Panc1 (cell line): ENCODE measurements around the gene MSI2.

Experiments used
- REST ChIP-seq, 2 experiments: IDR thresholded peaks; 2 replicates each; pipeline ENCODE4 v1.6.1; 2011 to 2012; ENCODE audit warnings: low read depth in 2 of 2, control low read depth in 1 of 2, low read length in 1 of 2, mild to moderate bottlenecking in 1 of 2, moderate library complexity in 1 of 2; ENCODE audit not compliant: insufficient read depth in 1 of 2
- TF ChIP-seq, protein P1 (sequence below): fragments of 450-650 bp; IDR thresholded peaks from 2 replicates; pipeline ENCODE4 v1.5.1; 2017; ENCODE audit warnings: mild to moderate bottlenecking

- TF ChIP-seq, protein P1, sequence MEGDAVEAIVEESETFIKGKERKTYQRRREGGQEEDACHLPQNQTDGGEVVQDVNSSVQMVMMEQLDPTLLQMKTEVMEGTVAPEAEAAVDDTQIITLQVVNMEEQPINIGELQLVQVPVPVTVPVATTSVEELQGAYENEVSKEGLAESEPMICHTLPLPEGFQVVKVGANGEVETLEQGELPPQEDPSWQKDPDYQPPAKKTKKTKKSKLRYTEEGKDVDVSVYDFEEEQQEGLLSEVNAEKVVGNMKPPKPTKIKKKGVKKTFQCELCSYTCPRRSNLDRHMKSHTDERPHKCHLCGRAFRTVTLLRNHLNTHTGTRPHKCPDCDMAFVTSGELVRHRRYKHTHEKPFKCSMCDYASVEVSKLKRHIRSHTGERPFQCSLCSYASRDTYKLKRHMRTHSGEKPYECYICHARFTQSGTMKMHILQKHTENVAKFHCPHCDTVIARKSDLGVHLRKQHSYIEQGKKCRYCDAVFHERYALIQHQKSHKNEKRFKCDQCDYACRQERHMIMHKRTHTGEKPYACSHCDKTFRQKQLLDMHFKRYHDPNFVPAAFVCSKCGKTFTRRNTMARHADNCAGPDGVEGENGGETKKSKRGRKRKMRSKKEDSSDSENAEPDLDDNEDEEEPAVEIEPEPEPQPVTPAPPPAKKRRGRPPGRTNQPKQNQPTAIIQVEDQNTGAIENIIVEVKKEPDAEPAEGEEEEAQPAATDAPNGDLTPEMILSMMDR = no peak
- TF ChIP-seq REST (IDR thresholded peaks at IDR 0.05; ENCODE audit: insufficient read depth in 1 of 2, low read depth in 2 of 2, low read length in 1 of 2) = no peak
Observed at GRCh38 chr17:57506774-57507127, 250.4 kb downstream of the MSI2 start.
